NCI-H1436 (cell line): ENCODE results near the gene COL17A1.
A peak's percentile ranks its signal among the peaks of the same experiment; 100 is the strongest.

Source experiments
- DNase-seq: peaks from one replicate; lab custom pipeline; 2025; lab: John Stamatoyannopoulos, UW

COL17A1 gene

DNA sequence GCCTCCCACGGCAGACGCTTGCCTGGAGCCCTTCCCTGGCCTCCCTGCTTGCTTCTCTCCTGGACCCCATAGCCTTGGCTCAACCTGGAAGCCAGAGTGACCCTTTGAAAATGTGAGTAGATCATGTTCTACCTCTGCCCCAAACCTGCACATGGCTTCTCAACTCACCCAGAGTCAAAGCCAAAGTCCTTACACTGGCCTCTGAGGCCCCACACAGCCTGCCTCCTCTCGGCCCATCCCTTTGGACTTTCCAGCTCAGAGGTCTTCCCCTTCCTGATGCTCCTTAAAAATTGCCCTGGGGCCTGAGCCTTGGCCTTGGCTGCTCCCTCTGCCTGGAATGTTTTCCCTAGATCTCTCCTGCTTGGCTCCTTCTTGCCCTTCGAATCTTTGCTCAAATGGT, 32.5 kb downstream of the COL17A1 start:
- DNase-seq = no peak

GRCh38 chr10:104052431-104052830, 33.2 kb downstream of the COL17A1 start:
- DNase-seq = no peak

DNA sequence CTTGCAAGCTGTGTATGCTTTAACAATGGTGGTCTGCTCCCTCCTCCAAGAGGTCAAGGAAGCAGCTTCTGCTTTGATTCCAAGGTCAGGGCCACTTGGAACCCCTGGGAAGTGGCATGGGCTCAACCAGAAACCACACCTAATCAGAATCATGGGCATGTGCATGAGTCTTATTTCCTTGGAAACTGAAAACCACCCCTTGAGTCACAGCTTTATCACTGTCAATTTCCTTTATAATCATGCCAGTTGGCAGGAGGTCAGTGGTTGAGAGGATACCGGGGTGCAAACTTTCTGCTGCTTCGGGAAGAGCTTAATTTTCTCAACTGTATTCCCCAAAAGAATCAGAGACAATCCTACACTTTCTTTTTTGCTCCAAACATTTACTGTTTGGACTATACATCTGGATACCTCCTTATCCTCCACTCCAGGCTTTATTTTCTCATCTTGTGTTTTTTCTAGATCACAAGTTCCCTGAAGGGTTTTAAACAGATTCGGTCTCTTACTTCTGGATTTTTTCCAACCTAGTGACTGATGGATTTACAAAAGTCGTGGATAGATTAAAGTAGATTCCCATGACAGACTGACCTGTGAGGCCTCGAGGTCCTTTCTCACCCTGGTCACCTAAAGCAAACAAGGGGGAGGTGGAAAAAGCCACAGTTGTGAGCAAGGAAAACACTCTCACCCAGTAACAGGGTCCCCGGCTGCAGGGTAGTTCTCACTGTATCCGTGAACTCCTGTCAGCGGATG, 36.0 kb downstream of the COL17A1 start:
- DNase-seq = no peak

DNA sequence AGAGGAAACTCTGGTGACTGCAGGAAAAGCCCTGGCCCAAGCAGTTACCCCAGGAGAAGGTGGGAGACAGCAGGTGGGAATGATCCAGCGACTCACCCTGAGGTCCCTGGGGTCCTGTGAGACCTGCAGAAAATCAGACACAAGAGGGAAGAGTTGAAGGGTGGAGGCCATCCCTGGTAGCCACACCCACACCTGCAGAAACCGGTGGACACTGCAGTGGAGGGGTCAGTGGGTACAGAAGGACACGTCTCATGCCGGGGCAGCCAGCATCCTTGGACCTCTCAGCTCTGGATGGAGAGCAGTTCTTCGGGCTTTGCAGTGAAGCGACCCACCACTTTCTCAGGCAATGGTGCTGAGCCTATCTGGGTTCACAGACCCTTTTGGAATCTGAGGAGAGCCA, 39.0 kb downstream of the COL17A1 start:
- DNase-seq = no peak

DNA sequence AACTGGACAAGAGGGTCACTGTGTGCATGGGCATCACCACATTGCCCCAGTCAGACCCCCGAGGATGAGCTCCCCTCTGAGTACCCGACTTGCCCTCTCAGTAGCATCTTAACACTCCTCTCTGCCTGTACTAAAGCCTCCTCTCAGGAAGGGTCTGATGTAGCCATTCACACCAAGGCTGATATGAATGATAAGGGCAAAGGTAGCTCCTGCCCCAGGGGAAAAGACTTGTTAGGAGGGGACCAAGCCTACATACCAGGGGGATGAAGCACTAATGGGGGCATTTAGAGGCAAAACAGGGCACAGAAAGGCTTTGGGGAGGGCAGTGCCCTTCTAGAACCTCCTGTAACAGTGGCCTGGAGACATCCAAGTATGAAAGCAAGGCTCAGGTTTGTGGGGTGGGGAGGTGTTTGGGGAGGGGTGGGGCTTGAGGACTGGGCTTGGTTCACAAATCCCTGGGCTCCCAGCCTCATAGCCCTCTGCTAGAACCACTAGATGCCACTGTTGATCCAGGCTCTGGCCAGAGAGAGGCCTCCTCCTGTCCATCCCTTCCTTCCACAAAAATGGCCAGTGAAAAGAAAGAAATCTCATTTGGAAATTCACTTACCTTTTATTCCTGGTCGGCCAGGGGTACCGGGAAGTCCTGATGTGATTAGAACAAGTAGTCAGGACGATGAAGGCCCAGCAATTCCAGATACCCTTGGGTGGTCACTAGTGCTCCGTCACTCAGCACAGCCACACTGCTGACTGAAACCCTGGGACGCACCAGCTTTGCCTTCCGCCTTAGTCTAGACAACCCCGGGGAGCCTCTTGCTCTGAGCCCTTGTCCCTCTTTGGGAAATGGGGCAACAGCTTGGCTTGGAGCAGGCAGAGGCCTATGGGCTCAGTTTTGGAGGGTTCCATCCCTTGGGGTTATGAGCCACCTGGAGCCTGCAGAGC, 40.3 kb downstream of the COL17A1 start:
- peak; percentile 20 for DNase-seq

DNA sequence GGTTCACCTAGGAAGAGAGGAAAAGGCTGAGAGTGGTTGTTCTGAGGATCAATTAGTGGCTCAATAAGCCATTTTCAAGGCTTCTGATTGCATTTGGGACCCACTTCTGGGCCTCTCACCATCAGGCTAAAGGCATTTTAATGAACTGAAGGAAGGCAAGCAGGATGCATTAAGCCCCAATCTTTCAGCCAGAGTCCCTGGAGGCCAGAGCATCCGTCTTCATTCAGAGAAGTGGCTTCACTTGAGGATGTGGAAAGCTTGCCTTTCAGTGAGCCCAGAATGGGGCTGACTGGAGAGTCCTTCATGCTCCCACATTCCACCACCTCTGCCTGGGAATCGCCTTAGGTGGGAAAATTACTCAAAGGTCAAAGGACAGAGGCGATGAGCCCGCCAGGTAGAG, 41.8 kb downstream of the COL17A1 start:
- peak; percentile 20 for DNase-seq

DNA sequence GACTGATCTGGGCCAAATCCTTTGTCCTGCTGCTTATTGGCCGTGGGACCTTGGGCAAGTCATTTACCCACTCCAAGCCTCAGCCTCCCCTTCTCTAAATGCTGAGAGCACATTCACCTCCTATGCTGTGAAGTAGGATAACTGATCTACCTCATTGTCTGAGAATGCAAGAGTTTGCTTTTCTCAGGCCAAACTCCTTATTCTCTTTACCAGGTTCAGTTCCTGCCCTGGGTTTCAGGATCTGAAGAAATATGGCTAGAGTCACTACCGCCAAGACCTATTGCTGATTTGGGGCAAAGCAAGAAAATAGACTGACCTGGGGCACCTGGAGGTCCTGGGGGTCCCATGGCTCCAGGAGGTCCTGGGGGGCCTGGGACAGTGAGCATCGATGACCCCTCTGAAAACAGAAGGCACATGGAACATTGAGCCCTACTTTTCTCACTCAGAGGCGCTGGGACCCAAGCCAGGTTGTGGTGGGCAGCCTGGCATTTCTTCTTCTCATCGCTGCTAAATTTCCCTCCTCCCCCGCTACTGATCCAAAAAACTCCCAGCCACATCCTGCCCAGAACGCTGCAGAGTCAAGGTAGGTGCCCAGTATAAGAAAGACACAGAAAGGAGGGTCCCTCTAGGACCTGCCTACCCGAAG, 42.4 kb downstream of the COL17A1 start:
- DNase-seq = no peak

GRCh38 chr10:104041891-104042535, 43.7 kb downstream of the COL17A1 start:
- DNase-seq = no peak

- DNase-seq = no peak
Measured at GRCh38 chr10:104040862-104041789, 44.6 kb downstream of the COL17A1 start.

DNA sequence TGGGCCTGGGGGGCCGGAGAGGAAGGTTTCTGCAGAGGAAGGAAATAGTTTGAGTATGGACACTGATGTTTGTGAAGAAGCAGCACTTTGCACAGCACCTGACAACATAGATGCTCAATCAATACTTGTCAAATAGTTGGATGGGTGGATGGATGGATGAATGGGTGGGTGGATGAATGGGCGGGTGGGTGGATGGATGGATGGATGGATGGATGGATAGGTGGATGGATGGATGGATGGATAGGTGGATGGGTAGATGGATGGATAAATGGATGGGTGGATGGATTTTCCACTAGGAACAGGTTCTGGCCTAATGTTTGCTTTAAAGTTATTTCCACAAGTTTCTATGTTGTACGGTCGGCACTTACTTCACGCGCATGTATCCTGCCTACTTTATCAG, 45.3 kb downstream of the COL17A1 start:
- no peak for DNase-seq

GRCh38 chr10:104038958-104039752, 46.5 kb downstream of the COL17A1 start:
- no peak for DNase-seq

- DNase-seq = no peak
Measured at GRCh38 chr10:104038537-104038936, 47.1 kb downstream of the COL17A1 start.

GRCh38 chr10:104037261-104037951, 48.3 kb downstream of the COL17A1 start:
- peak; percentile 12 for DNase-seq

DNA sequence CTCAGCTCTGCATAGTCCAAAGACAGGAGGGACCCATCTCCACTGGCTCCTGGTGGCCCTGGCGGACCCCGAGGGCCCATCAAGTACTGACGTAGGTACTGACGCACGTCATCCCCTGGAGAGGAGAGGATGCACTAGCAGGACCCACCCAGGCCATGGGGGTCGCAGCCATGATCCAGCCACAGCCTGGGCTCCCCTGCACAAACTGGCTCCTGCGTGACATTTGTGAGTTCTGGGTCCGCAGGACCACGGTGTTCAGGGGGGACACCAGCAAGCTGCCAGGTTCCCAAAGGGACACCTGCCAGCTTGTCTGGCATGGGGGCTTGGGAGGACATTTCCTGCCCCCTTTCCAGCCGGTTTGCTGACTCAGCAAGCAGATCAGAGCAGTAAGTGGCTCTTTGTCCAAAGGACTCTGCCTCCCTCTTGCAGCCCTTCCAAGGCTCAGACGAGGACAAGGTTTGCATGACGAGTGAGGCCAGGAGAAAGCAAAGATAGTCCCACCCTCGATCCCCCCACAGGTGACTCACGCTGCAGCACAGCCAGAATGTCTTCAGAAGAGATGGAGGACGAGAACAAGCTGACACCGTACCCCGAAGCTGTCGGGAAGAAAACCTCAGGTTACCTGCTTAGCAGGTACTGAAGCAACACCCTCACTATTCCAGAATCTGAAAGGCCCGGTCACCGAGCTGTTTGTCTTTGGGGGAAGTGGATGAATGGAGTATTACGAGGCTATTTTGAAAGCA, 49.0 kb downstream of the COL17A1 start:
- DNase-seq = no peak

GRCh38 chr10:104036069-104036384, 49.7 kb downstream of the COL17A1 start:
- DNase-seq = no peak

DNA sequence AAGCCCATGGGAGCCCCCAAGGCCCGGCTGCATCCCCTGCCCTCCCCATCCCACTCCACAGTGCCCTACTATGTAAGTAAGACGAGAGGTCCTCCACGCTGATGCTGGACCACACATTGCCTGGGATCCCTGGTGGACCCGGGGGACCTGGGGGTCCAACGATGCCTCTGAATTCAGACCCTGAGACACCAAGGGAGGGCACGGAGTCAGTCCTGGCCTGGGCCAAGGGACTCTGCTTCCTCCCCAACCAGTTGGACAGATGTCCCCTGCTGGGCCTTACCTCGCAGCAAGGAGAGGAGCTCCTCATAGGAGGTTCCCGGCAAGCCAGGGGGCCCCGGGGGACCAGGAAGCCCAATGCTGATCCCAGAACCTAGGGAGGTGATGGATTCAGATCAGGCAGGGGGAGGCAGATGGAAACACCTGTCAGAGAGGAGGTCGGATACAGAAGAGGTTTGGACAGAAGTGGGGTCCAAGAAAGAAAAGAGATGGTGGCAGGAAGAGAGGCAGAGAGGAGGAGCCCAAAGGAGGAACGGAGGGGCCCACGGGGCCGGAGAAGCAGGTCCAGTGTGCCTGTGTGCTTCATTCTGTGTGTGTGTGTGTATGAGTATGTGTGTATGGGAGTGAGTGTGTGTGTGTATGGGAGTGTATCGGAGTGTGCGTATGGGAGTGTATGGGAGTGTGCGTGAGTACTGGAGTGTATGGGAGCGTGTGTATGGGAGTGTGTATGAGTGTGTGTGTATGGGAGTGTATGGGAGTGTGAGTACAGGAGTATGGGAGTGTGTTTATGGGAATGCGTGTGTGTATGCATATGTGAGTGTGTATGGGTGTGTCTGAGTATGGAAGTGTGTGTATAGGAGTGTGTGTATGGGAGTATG, 50.2 kb downstream of the COL17A1 start:
- no peak for DNase-seq

DNA sequence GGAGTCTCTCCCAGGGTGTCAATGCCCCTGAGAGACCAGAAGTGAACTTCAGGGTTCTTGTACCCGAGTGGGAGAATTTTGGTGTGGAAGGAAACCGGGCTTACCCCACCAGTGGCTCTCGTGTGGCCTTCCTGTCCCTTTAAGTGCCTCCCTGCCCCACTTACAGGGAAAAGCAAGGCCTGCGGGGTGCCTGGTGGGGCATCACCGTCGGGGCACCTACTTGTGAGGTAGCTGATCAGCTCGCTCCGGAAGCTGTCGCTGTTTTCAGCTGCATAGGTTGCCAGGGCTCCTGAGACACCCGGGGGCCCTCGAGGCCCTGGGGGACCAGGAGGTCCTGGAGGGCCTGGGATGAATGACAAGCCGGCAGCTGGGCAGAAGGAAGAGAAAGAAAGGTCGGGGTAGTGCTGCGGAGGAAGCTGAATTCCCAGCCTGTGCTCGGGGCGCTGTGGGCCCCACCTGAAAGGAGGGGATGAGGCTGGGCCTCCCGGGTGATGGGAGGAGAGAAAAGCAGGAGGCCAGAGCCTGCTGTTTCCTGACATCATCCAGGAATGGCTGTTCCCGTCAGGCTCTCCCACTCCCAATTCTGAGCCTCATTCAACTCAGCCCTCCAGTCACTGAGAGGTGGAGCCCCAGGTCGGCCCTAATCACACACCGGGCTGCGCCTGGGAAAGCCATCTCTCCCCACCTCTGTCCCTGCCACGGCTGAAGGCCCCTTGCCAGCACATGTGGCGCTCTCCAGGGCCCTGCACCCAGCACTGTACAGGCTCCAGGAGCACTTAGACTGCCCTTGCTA, 51.1 kb downstream of the COL17A1 start:
- DNase-seq = no peak
